ENCODE measurements around the gene LGALS7.
"Not testable (repeated sequence)": the region's sequence is repeated elsewhere in the genome, so short reads cannot be mapped to it uniquely, and the experiment has no call there.

Gene LGALS7

GRCh38 chr19:38799104-38799503, 25.8 kb upstream of the LGALS7 start:
- DNase-seq, result no peak

DNA sequence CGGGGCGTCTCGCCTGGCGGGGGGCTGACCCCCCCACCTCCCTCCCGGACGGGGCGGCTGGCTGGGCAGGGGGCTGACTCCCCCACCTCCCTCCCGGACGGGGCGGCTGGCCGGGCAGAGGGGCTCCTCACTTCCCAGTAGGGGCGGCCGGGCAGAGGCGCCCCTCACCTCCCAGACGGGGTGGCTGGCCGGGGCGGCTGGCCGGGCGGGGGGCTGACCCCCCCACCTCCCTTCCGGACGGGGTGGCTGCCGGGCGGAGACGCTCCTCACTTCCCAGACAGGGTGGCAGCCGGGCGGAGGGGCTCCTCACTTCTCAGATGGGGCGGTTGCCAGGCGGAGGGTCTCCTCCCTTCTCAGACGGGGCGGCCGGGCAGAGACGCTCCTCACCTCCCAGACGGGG, 24.5 kb upstream of the LGALS7 start:
- not testable (repeated sequence) for DNase-seq

DNA sequence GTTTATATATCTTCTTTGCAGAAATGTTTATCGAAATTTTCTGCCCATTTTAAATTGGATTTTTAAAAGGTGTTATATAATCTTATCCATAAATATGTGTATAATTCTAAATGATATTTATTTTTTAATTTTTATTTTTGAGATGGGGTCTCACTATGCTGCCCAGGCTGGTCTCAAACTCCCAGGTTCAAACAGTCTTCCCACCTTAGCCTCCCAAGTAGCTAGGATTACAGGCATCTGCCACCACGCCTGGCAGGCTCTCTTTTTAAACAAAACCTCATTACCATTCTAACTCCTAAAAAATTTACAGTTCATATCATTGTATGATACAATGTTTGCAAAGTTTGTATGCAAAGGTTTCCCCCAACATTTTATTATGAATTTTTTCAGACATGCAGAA, 22.8 kb upstream of the LGALS7 start:
- DNase-seq, result no peak

- no peak for DNase-seq
These were observed 22.2 kb upstream of the LGALS7 start for GRCh38 chr19:38795549-38795948.

DNA sequence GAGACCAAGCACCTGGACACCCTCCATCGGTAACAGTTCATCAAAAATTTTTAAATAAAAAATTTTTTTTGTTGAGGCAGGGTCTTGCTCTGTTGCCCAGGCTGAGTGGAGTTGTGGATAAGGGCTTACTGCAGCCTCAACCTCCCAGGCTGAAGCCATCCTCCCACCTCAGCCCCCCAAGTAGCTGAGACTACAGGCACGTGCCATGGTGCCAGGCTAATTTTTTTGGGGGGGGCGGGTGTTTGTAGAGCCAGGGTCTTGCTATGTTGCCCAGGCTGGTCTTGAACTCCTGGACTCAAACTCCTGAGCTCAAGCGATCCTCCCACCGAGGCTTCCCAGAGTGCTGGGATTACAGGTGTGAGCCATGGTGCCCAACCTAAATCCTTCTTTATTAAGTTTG, 20.4 kb upstream of the LGALS7 start:
- DNase-seq, result no peak

DNA sequence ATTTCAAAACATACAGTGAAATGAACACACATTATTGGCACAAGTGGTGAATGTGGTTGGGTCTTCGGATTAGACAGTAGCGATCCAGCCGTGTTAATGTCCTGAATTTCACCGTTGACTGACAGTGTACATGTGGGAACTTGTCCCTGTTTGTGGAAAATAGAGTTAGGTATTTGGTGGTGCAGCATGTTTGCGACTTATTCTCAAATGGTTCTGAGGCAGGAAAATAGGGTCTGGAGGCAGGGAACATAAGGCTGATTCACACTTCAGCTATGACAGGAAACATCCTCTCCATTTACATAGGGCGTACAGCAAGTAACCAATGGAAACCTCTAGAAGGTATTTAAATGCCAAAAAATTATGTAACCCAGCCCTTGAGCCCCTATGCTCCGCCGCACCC, 19.9 kb upstream of the LGALS7 start:
- no peak for DNase-seq

- peak; percentile 63 for DNase-seq
These were observed 19.2 kb upstream of the LGALS7 start for GRCh38 chr19:38792250-38793111.

DNA sequence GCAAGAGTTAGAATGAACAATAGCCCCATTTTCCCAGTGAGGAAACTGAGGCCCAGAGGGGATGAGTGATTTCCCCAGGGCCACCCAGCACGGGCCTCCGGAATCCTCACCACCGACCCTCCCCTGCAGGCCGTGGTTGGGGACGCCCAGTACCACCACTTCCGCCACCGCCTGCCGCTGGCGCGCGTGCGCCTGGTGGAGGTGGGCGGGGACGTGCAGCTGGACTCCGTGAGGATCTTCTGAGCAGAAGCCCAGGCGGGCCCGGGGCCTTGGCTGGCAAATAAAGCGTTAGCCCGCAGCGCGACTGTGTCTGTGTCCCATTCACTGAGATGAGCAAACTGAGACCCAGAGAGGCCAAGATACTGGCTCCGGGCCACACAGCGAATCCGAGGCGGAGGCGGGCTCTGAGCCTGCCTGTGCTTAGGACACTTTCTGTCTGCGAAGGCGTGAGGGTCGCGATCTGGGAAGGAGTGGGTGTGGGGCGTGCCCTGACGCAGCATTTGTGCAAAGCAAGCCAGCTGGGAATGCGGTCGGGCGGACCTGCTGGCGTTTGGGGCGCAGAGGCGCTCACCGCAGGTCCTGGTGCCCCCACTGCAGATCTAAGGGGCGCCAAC, 18.2 kb upstream of the LGALS7 start:
- not testable (repeated sequence) for DNase-seq

GRCh38 chr19:38790507-38791403, 17.4 kb upstream of the LGALS7 start:
- not testable (repeated sequence) for DNase-seq

GRCh38 chr19:38788478-38789243, 15.3 kb upstream of the LGALS7 start, which contains the start of gene LGALS7B:
Gene LGALS7B, plus strand, starts transcription at chr19:38789200. Its CDS starts 27 bp downstream, at chr19:38789227.
- DNase-seq, result no peak

- no peak for DNase-seq
These were observed 13.4 kb upstream of the LGALS7 start for GRCh38 chr19:38786572-38787265.

DNA sequence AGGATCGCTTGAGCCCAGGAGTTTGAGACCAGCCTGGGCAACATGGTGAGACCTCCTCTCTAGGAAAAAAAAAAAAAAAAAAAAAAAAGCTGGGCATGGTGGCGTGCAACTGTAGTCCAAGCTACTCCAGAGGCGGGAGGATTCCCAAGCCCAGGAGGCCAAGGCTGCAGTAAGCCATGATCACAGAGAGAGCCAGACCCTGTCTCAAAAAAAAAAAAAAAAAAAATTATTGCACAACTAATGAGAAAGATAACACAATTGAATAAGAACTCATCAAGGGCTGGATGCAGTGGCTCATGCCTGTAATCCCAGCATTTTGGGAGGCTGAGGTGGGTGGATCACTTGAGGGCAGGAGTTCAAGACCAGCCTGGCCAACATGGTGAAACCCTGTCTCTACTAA, 12.7 kb upstream of the LGALS7 start:
- DNase-seq, result not testable (repeated sequence)

GRCh38 chr19:38785187-38785699, 11.9 kb upstream of the LGALS7 start:
- no peak for DNase-seq

- no peak for DNase-seq
These were observed 10.9 kb upstream of the LGALS7 start for GRCh38 chr19:38784224-38784623.

- DNase-seq, result not testable (repeated sequence)
These were observed 8.9 kb upstream of the LGALS7 start for GRCh38 chr19:38782212-38782611.

DNA sequence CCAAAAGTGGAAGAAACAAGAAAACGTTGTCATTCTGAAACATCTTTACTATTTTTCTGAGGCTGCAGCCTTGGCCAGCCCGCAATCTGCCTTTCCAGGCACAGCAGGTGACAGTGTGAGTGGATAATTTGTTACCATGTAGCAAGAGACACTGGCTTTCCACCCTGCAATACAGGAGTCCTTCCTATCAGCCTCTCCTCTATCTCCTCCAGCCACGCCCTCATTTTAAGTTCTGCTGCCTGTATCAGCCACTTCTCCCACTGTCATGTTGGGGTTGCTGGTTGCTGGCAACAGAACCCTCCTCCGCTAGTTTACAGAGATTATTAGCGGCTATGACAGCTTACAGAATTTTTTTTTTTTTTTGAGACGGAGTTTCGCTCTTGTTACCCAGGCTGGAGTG, 7.7 kb upstream of the LGALS7 start:
- DNase-seq, result no peak

- DNase-seq, result no peak
These were observed 7.1 kb upstream of the LGALS7 start for GRCh38 chr19:38780443-38780842.

DNA sequence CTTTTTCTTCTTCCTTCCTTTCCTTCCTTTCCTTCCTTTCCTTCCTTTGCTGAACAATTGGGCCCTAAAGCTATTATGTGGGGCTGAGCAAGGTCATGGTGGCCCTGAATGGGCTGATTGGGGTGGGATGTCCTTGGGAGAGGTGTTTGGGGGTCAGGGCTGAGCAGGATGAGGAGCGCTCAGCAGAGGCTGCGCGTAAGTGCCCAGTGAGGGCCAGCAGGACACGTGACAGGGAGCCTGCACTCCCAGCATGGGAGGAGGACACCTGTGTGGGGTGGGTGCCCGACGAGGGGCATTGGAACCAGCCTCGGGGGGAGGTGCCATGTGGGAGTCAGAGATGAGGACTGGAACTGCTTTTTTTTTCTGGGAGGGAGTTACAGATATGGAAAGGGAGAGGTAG, 5.4 kb upstream of the LGALS7 start:
- no peak for DNase-seq

- no peak for DNase-seq
These were observed 1.0 kb upstream of the LGALS7 start for GRCh38 chr19:38774181-38774950.

- not testable (repeated sequence) for DNase-seq
These were observed 1.7 kb downstream of the LGALS7 start for GRCh38 chr19:38771569-38771968.

- DNase-seq, result not testable (repeated sequence)
These were observed 2.4 kb downstream of the LGALS7 start for GRCh38 chr19:38770949-38771275.
